ENCODE data around the gene GPRIN3.

The GPRIN3 gene

GRCh38 chr4:89307446-89308160, at the start of gene GPRIN3:
Gene GPRIN3 (minus strand): TSS chr4:89307800. CDS start chr4:89250110, 57,690 bp downstream.
- no peak for DNase-seq

GRCh38 chr4:89357340-89357739, 49.7 kb upstream of the GPRIN3 start:
- no peak for DNase-seq

- DNase-seq = peak; percentile 28
Observed at GRCh38 chr4:89356086-89356485, 48.5 kb upstream of the GPRIN3 start.

- no peak for DNase-seq
Observed at GRCh38 chr4:89353514-89353913, 45.9 kb upstream of the GPRIN3 start.

GRCh38 chr4:89352541-89352940, 44.9 kb upstream of the GPRIN3 start:
- no peak for DNase-seq

GRCh38 chr4:89351201-89351600, 43.6 kb upstream of the GPRIN3 start:
- DNase-seq = no peak

- no peak for DNase-seq
Observed at GRCh38 chr4:89347363-89348025, 39.9 kb upstream of the GPRIN3 start.

- DNase-seq = no peak
Observed at GRCh38 chr4:89344571-89344970, 37.0 kb upstream of the GPRIN3 start.

GRCh38 chr4:89338206-89338605, 30.6 kb upstream of the GPRIN3 start:
- no peak for DNase-seq

- DNase-seq = no peak
Observed at GRCh38 chr4:89337681-89338080, 30.1 kb upstream of the GPRIN3 start.

- DNase-seq = no peak
Observed at GRCh38 chr4:89336818-89337420, 29.3 kb upstream of the GPRIN3 start.

GRCh38 chr4:89334830-89335229, 27.2 kb upstream of the GPRIN3 start:
- no peak for DNase-seq

GRCh38 chr4:89334311-89334710, 26.7 kb upstream of the GPRIN3 start:
- DNase-seq = no peak

- DNase-seq = no peak
Observed at GRCh38 chr4:89331686-89332544, 24.3 kb upstream of the GPRIN3 start.

GRCh38 chr4:89331197-89331596, 23.6 kb upstream of the GPRIN3 start:
- DNase-seq = no peak

- DNase-seq = no peak
Observed at GRCh38 chr4:89329280-89329679, 21.7 kb upstream of the GPRIN3 start.

- no peak for DNase-seq
Observed at GRCh38 chr4:89324671-89325070, 17.1 kb upstream of the GPRIN3 start.

GRCh38 chr4:89322671-89323070, 15.1 kb upstream of the GPRIN3 start:
- no peak for DNase-seq

GRCh38 chr4:89319756-89320155, 12.2 kb upstream of the GPRIN3 start:
- DNase-seq = no peak

GRCh38 chr4:89316931-89317366, 9.3 kb upstream of the GPRIN3 start:
- no peak for DNase-seq

- DNase-seq = no peak
Observed at GRCh38 chr4:89316211-89316610, 8.6 kb upstream of the GPRIN3 start.

GRCh38 chr4:89314291-89314690, 6.7 kb upstream of the GPRIN3 start:
- no peak for DNase-seq

GRCh38 chr4:89312066-89312465, 4.5 kb upstream of the GPRIN3 start:
- no peak for DNase-seq
